K562 (cell line): ENCODE data around the gene ALDH1A2. TPM values are rescaled to one million over a fixed set of nuclear protein-coding genes. Genes with fewer than 3 reads are reported as not detected.

Source experiments
- ATAC-seq: fragments of 200-7000 bp; cut with Tn5 transposase; 3 replicates; pipeline ENCODE4 v1.9.1; 2020; ENCODE audit warnings: moderate library complexity
- BruUV-seq: library from RNA; stranded (reverse); fragments of 400-500 nt; replicated peaks from 2 replicates; lab custom pipeline; 2021; lab: Mats Ljungman, UMichigan
- CTCF ChIA-PET: fragments of 300-600 bp; formaldehyde crosslinking; extraction: SDS; loops from one replicate; lab custom pipeline; 2021; ENCODE audit warnings: low intra/inter-chr PET ratio; lab: Yijun Ruan, JAX
- POLR2A ChIA-PET: fragments of 300-600, 350-650 bp; sonication (Branson Sonifier 250); formaldehyde crosslinking; extraction: SDS; loops from one replicate; lab custom pipeline; 2021; ENCODE audit warnings: antibody characterized with exemption, inconsistent platforms; lab: Yijun Ruan, JAX
- DNase-seq, 4 experiments: peaks; one replicate each; pipeline versions ENCODE4 v3.0.0 to v3.0.0-alpha.2; 2011 to 2018; ENCODE audit warnings: low spot score in 3 of 4, mixed read lengths in 3 of 4; ENCODE audit errors: extremely low read depth in 1 of 4
- FAIRE-seq: peaks from 2 replicates; lab custom pipeline; 2011; peaks lifted over from hg19 to GRCh38; lab: Jason Lieb, UNC
- H2AFZ ChIP-seq: 2 replicates; pipeline ENCODE4 v1.6.0; 2011; ENCODE audit warnings: low read depth, low read length, control low read depth, inconsistent platforms
- H3K27ac ChIP-seq: fragments of 200-600 bp; 3 replicates; pipeline ENCODE4 v1.8.0; 2011; ENCODE audit warnings: low read depth, mild to moderate bottlenecking, control low read depth, inconsistent platforms, low read length, moderate library complexity, mixed read lengths; ENCODE audit errors: extremely low read depth
- H3K27me3 ChIP-seq, 2 experiments: fragments of 300-600 bp in 1 of 2; 2 replicates in 1 of 2; 3 replicates in 1 of 2; pipeline versions ENCODE4 v1.6.0 to v1.8.0; 2011; ENCODE audit warnings: inconsistent platforms in 2 of 2, low read length in 2 of 2, mild to moderate bottlenecking in 1 of 2, mixed read lengths in 1 of 2, moderate library complexity in 1 of 2; ENCODE audit not compliant: control insufficient read depth in 2 of 2, insufficient read depth in 2 of 2
- H3K36me3 ChIP-seq: fragments of 300-600 bp; 3 replicates; pipeline ENCODE4 v1.8.0; 2011; ENCODE audit warnings: mild to moderate bottlenecking, low read length, inconsistent platforms; ENCODE audit not compliant: control insufficient read depth, insufficient read depth
- H3K4me1 ChIP-seq, 2 experiments: fragments of 200-600 bp in 1 of 2; replicated peaks in 1 of 2; 2 replicates in 1 of 2; 3 replicates in 1 of 2; pipeline versions ENCODE4 v1.5.1 to v1.8.0; 2011; ENCODE audit warnings: inconsistent platforms in 2 of 2, low read length in 2 of 2, mild to moderate bottlenecking in 1 of 2, mixed read lengths in 1 of 2, moderate library complexity in 1 of 2; ENCODE audit not compliant: control insufficient read depth in 2 of 2, insufficient read depth in 2 of 2
- H3K4me2 ChIP-seq: 2 replicates; pipeline ENCODE4 v1.6.1; 2011; ENCODE audit warnings: low read length, control low read depth, inconsistent platforms, mixed read lengths; ENCODE audit not compliant: insufficient read depth
- H3K4me3 ChIP-seq: fragments of 200-600 bp; sonication (generic), shearing (Covaris generic); 2 replicates; pipeline ENCODE4 v1.5.1; 2016; ENCODE audit warnings: control low read depth, inconsistent platforms
- H3K79me2 ChIP-seq: fragments of 200-600 bp; 3 replicates; pipeline ENCODE4 v1.8.0; 2011; ENCODE audit warnings: low read length, inconsistent platforms; ENCODE audit not compliant: control insufficient read depth, insufficient read depth
- H3K9ac ChIP-seq, 2 experiments: 2 replicates each; pipeline versions ENCODE4 v1.6.0 to v1.6.1; 2011; ENCODE audit warnings: low read depth in 2 of 2, low read length in 2 of 2, control low read depth in 1 of 2, inconsistent platforms in 1 of 2, mild to moderate bottlenecking in 1 of 2, mixed read lengths in 1 of 2; ENCODE audit not compliant: insufficient read depth in 1 of 2
- H3K9me1 ChIP-seq: one replicate; pipeline ENCODE4 v1.6.0; 2011; ENCODE audit warnings: inconsistent platforms, mild to moderate bottlenecking, low read length, moderate library complexity; ENCODE audit not compliant: control insufficient read depth, insufficient read depth
- H3K9me3 ChIP-seq: replicated peaks from 2 replicates; pipeline ENCODE4 v1.5.1; 2011; ENCODE audit warnings: low read depth, low read length, inconsistent platforms; ENCODE audit not compliant: control insufficient read depth, insufficient read depth
- H4K20me1 ChIP-seq: replicated peaks from 2 replicates; pipeline ENCODE4 v1.6.1; 2011; ENCODE audit warnings: low read length, inconsistent platforms, mixed read lengths; ENCODE audit not compliant: control insufficient read depth, insufficient read depth
- ARID3B ChIP-seq: fragments of 250-450 bp; sonication (Bioruptor Pico); IDR thresholded peaks from 2 replicates; pipeline ENCODE4 v1.4.0; 2020; ENCODE audit warnings: borderline replicate concordance
- ARNT ChIP-seq, 2 experiments: fragments of 450-650 bp; IDR thresholded peaks; 2 replicates each; pipeline ENCODE4 v1.6.1; 2016; ENCODE audit warnings: mild to moderate bottlenecking in 1 of 2
- BCL6 ChIP-seq: fragments of 250-450 bp; sonication (Bioruptor Pico); IDR thresholded peaks from 2 replicates; pipeline ENCODE4 v1.4.0; 2020
- DDX20 ChIP-seq: fragments of 450-650 bp; IDR thresholded peaks from 2 replicates; pipeline ENCODE4 v1.6.1; 2016; ENCODE audit warnings: missing genetic modification characterization, low read depth, mild to moderate bottlenecking, missing compliant biosample characterization, moderate library complexity
- HDAC2 ChIP-seq: fragments of 450-650 bp; IDR thresholded peaks from 2 replicates; pipeline ENCODE4 v1.6.1; 2016; ENCODE audit warnings: mild to moderate bottlenecking
- KDM5B ChIP-seq: fragments of 200-600 bp; sonication (generic); IDR thresholded peaks from 2 replicates; pipeline ENCODE4 v1.6.1; 2012; ENCODE audit warnings: low read depth, mild to moderate bottlenecking, moderate library complexity, low read length, control low read depth, inconsistent platforms; ENCODE audit not compliant: insufficient replicate concordance
- KHSRP ChIP-seq: fragments of 450-650 bp; IDR thresholded peaks from 2 replicates; pipeline ENCODE4 v1.6.1; 2017
- NCOR1 ChIP-seq: fragments of 450-650 bp; IDR thresholded peaks from 2 replicates; pipeline ENCODE4 v1.6.1; 2016; ENCODE audit warnings: mild to moderate bottlenecking, moderate library complexity
- NFATC3 ChIP-seq: fragments of 450-650 bp; IDR thresholded peaks from 2 replicates; pipeline ENCODE4 v1.6.1; 2017; ENCODE audit warnings: mild to moderate bottlenecking
- NONO ChIP-seq, 2 experiments: fragments of 200-400 bp in 1 of 2; fragments of 450-650 bp in 1 of 2; formaldehyde crosslinking in 1 of 2; IDR thresholded peaks; 2 replicates each; pipeline ENCODE4 v1.6.1; 2017; ENCODE audit warnings: low read depth in 2 of 2, mild to moderate bottlenecking in 2 of 2, moderate library complexity in 2 of 2, low read length in 1 of 2
- SMC3 ChIP-seq: conservative IDR thresholded peaks from 2 replicates; pipeline ENCODE4 v1.6.1; 2011; ENCODE audit warnings: low read depth, low read length, improper control_type of control experiment; ENCODE audit not compliant: insufficient read depth
- TCFL5 ChIP-seq: fragments of 250-450 bp; sonication (Bioruptor Pico); conservative IDR thresholded peaks from 2 replicates; pipeline ENCODE4 v1.6.1; 2021; ENCODE audit warnings: mild to moderate bottlenecking, moderate library complexity, matching md5 sums
- TFE3 ChIP-seq: fragments of 450-650 bp; formaldehyde crosslinking; IDR thresholded peaks from 2 replicates; pipeline ENCODE4 v1.4.0; 2020; ENCODE audit warnings: mild to moderate bottlenecking, mixed read lengths
- ZC3H11A ChIP-seq: IDR thresholded peaks from 2 replicates; pipeline ENCODE4 v1.6.1; 2012; ENCODE audit warnings: low read depth, low read length, improper control_type of control experiment
- ZC3H8 ChIP-seq: fragments of 450-650 bp; IDR thresholded peaks from 2 replicates; pipeline ENCODE4 v1.6.1; 2017
- ZNF644 ChIP-seq: fragments of 200-800 bp; sonication (Bioruptor generic); IDR thresholded peaks from 2 replicates; pipeline ENCODE4 v1.6.1; 2016; ENCODE audit warnings: low read depth, missing genetic modification characterization, missing compliant biosample characterization
- WGBS: fragments of 100-300 bp; shearing (Covaris generic); methylation state at CpG from one replicate; pipeline ENCODE4 v1.1.6; 2016; ENCODE audit warnings: low coverage, mixed read lengths; ENCODE audit not compliant: insufficient coverage; ENCODE audit errors: missing lambda C conversion rate; 5-methylcytosine and 5-hydroxymethylcytosine counted together
- in situ Hi-C: fragments of 300-500 bp; cut with MboI; formaldehyde crosslinking; loops from 4 replicates; pipeline ENCODE4 v1.15.0; 2018; ENCODE audit warnings: inconsistent platforms, mixed read lengths
- intact Hi-C: fragments of 100-400 bp; cut with micrococcal nuclease; formaldehyde crosslinking; loops from 2 replicates; pipeline ENCODE4 v1.14.2; 2022
- polyA plus RNA-seq, 8 experiments: library from polyadenylated mRNA; depleted of rRNA in 4 of 8; stranded (reverse) in 5 of 8; unstranded in 3 of 8; fragments of >200 nt; fragmentation: Nextera tagmentation in 2 of 8; fragmentation: Illumina TruSeq in 1 of 8; extraction: Ambion mirVana in 2 of 8; extraction: Trizol in 1 of 8; gene quantifications; 2 replicates each; pipeline versions ENCODE4 v1.2.1 to v1.2.3, GENCODE V29; 2011 to 2014; ENCODE audit warnings: inconsistent platforms in 1 of 8, missing spikeins in 1 of 8
- total RNA-seq, 7 experiments: library from RNA; depleted of rRNA in 6 of 7; stranded (reverse); fragments of >200 nt in 6 of 7; fragmentation: Illumina TruSeq in 2 of 7; extraction: Trizol in 2 of 7; gene quantifications; 2 replicates each; pipeline versions ENCODE4 v1.2.1 to v1.2.3, GENCODE V29; 2011 to 2021; ENCODE audit warnings: low replicate concordance in 1 of 7

The ALDH1A2 gene
- total and polyA plus RNA-seq, 9 of the 15 experiments (the other 6 are each of a cell fraction or from before 2014, with no cell fraction given): 115 to 393 (median 333) TPM

GRCh38 chr15:58095415-58095814, 29.9 kb upstream of the ALDH1A2 start:
- FAIRE-seq: peak; percentile 55
- 41% methylated on average over 2 of the region's 2 CpGs for WGBS
- TF ChIP-seq ARNT (IDR thresholded peaks at IDR 0.05) (no peak), ZC3H11A (no peak), ZNF644 (tag) (no peak), NCOR1 (no peak), KDM5B (no peak), SMC3 (no peak), BCL6 (CRISPR knock-in tag) (no peak), NFATC3 (no peak), NONO (IDR thresholded peaks at IDR 0.05; ENCODE audit: low read depth in 2 of 2, low read length in 1 of 2) (no peak), ZC3H8 (no peak), TFE3 (CRISPR knock-in tag) (no peak), DDX20 (no peak), TCFL5 (no peak), ARID3B (CRISPR knock-in tag) (no peak), HDAC2 (no peak), KHSRP (no peak)

More at GRCh38 chr15:58095415-58095814, 29.9 kb upstream of the ALDH1A2 start:
- POLR2A ChIA-PET: interaction anchor here (0.6 kb wide), 1 partner anchor 58 kb away, joined by 3 read pairs; no protein-coding TSS in a partner anchor
- BruUV-seq: no TSS peak
- CTCF ChIA-PET: no interaction called here
- Histone ChIP-seq H3K79me2 (no peaks in the 10 kb centered on the region), H3K4me1 (no peaks in the 10 kb centered on the region), H2AFZ (peak overlapping the region; percentile 63), H3K27ac (no peak overlapping the region), H3K27me3 (no peaks in the 10 kb centered on the region), H3K9ac (no peak overlapping the region), H3K9me1 (no peaks in the 10 kb centered on the region), H3K4me2 (no peak overlapping the region), H3K9me3 (peaks cover 2% of the 10 kb centered on the region; the same call in 1 of the 2 replicates), H3K4me3 (no peak overlapping the region), H3K36me3 (no peaks in the 10 kb centered on the region), H4K20me1 (no peaks in the 10 kb centered on the region)
- ATAC-seq (peak; percentile 57), DNase-seq (no peak)
- intact Hi-C loops (no loop called here), in situ Hi-C loops (no loop called here)
